Small intestine (tissue), 7 donors: ENCODE results near the gene CPT2. TPM values are rescaled to one million over a fixed set of nuclear protein-coding genes. Genes with fewer than 3 reads are reported as not detected.
A peak's percentile ranks its signal among the peaks of the same experiment; 100 is the strongest.
"Not testable (repeated sequence)": the region's sequence is repeated elsewhere in the genome, so short reads cannot be mapped to it uniquely, and the experiment has no call there.

ENCODE experiments used
- DNase-seq, 2 donors: peaks; one replicate each; pipeline versions ENCODE4 v3.0.0 to v3.0.0-alpha.2; 2013
- FAIRE-seq: peaks from 2 replicates; lab custom pipeline; 2012; peaks lifted over from hg19 to GRCh38; lab: Jason Lieb, UNC
- H3K27ac ChIP-seq, 3 donors: one replicate each; pipeline ENCODE4 v1.5.1; 2013; ENCODE audit warnings: low read length in 2 of 3, mild to moderate bottlenecking in 2 of 3, control low read depth in 1 of 3, inconsistent platforms in 1 of 3, low read depth in 1 of 3, moderate library complexity in 1 of 3
- H3K27me3 ChIP-seq, 3 donors: one replicate each; pipeline ENCODE4 v1.6.1; 2013; ENCODE audit warnings: low read length in 3 of 3, inconsistent platforms in 1 of 3; ENCODE audit not compliant: control insufficient read depth in 3 of 3, insufficient read depth in 3 of 3
- H3K36me3 ChIP-seq, 3 donors: one replicate each; pipeline ENCODE4 v1.6.1; 2013; ENCODE audit warnings: low read length in 3 of 3, inconsistent platforms in 1 of 3, low read depth in 1 of 3, mild to moderate bottlenecking in 1 of 3, moderate library complexity in 1 of 3; ENCODE audit not compliant: control insufficient read depth in 3 of 3, insufficient read depth in 2 of 3
- H3K4me1 ChIP-seq, 3 donors: one replicate each; pipeline ENCODE4 v1.6.1; 2013; ENCODE audit warnings: low read length in 2 of 3, inconsistent platforms in 1 of 3, low read depth in 1 of 3, mild to moderate bottlenecking in 1 of 3, moderate library complexity in 1 of 3; ENCODE audit not compliant: control insufficient read depth in 3 of 3, insufficient read depth in 2 of 3
- H3K4me3 ChIP-seq, 3 donors: one replicate each; pipeline ENCODE4 v1.5.1; 2013; ENCODE audit warnings: low read length in 3 of 3, control low read depth in 1 of 3, inconsistent platforms in 1 of 3, low read depth in 1 of 3, mild to moderate bottlenecking in 1 of 3, moderate library complexity in 1 of 3
- H3K9me3 ChIP-seq, 2 donors: one replicate each; pipeline ENCODE4 v1.6.1; 2013; ENCODE audit warnings: low read depth in 1 of 2, low read length in 1 of 2; ENCODE audit not compliant: control insufficient read depth in 2 of 2, insufficient read depth in 1 of 2
- WGBS, 3 donors: extraction: QIAGEN DNeasy Blood & Tissue Kit; methylation state at CpG; one replicate each; pipeline ENCODE4 v1.1.7; 2013; 5-methylcytosine and 5-hydroxymethylcytosine counted together
- polyA plus RNA-seq, 4 donors: library from polyadenylated mRNA; stranded (reverse) in 3 of 4; unstranded in 1 of 4; fragments of 200-250 nt in 3 of 4; fragments of 120-200 nt in 1 of 4; gene quantifications; one replicate each; pipeline versions ENCODE4 v1.2.1 to v1.2.3, GENCODE V29; 2013
- donor health status: healthy with polysubstance abuse.
- donor health status: control.
- donor health status: control.
- donor health status: Bipolar disorder and iron deficiency.
- donor health status: healthy.

CPT2 gene
- polyA plus RNA-seq, 4 donors: 28.1 to 37.4 (median 35.3) TPM

DNA sequence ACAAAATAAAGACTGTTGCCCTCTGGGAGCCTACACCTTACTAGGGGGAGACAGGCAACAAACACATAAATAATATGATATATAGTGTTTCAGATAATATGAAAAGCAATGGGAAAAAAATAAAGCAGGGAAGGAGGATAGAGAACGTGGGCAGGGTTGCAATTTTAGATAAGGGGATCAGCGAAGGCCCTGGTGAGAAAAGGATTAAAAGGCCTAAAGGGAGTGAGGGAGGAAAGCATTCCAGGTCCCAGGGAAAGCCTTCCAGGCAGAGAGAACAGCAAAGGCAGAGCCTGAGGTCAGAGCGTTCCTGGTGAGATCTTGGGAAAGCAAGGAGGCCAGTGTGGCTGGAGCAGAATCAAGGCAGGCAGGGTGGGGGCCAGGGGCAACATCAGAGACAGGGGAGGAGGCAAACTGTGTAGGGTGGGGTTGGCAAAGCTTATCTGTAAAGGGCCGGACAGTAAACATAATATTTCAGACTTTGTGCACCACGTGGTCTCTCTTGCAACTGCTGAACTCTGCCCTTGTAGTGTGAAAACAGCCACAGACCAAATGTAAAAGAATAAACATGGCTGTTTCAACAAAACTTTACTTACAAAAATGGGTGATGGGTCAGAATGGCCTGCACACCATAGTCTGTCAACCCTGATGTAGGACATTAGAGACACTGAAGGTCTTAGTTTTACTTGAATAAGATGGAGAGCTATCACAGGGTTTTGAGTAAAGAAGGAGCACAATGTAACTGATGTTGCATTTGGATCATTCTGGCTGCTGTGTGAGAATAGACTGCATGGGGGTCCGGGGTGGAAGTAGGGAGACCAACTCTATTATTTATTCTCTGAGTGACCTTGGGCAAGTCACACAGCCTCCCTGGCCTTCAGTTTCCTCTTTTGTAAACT is 13.3 kb upstream of the CPT2 start:
- Histone ChIP-seq H3K36me3 (no peaks in the 10 kb centered on the region), H3K4me3 (no peak overlapping the region), H3K27ac (peak overlapping the region; percentile 42 to 84 (median 77)), H3K4me1 (peaks cover 0 to 49% (median 5%) of the 10 kb centered on the region in 3 donors), H3K9me3 (peaks cover 0 to 4% of the 10 kb centered on the region in 2 donors), H3K27me3 (no peaks in the 10 kb centered on the region)
- no peak for FAIRE-seq
- WGBS, 3 donors: 13 to 44% (median 29%) methylated on average over 6 of the region's 6 CpGs
- DNase-seq: peak; percentile 91 to 96

- not testable (repeated sequence) for FAIRE-seq, H3K9me3 ChIP-seq, H3K27me3 ChIP-seq, H3K4me3 ChIP-seq, H3K36me3 ChIP-seq, DNase-seq, H3K27ac ChIP-seq
- peaks cover 0 to 42% (median 5%) of the 10 kb centered on the region in 3 donors for H3K4me1 ChIP-seq
- WGBS, 3 donors: 60 to 87% (median 75%) methylated on average over 2 of the region's 2 CpGs
Measured at GRCh38 chr1:53185955-53186297, 10.7 kb upstream of the CPT2 start.

DNA sequence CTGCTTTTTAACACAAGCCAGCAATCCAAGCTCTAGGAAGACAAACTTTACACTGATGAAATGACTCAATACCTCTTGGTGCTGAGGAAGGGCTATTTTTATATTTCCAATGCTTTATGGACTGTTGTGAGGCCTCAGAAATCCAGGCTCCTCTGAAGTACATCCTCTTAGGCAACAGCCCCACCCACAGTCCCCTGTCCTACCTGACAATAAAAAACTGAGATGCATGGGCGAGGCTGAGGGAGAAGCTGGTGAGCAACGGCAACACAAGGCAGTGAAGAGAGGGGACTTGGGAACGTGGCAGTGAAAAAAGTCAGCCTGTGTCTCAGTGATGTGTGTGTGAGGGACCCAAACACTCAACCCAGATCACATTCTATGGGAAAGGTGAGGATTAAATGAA is 10.1 kb upstream of the CPT2 start:
- DNase-seq (peak in 1 of 2 donors; percentile 40), FAIRE-seq (no peak)
- WGBS, 3 donors: 38 to 65% (median 55%) methylated on average over 3 of the region's 3 CpGs
- Histone ChIP-seq H3K9me3 (peaks cover 0 to 4% of the 10 kb centered on the region in 2 donors), H3K4me3 (no peak overlapping the region), H3K27ac (no peak overlapping the region), H3K4me1 (peaks cover 0 to 38% (median 5%) of the 10 kb centered on the region in 3 donors), H3K36me3 (no peaks in the 10 kb centered on the region), H3K27me3 (peaks cover 0 to 3% (median 0%) of the 10 kb centered on the region in 3 donors)

GRCh38 chr1:53187401-53187800 is 9.2 kb upstream of the CPT2 start:
- no peak overlapping the region for H3K4me3 ChIP-seq
- FAIRE-seq: no peak
- peaks cover 0 to 3% (median 0%) of the 10 kb centered on the region in 3 donors for H3K27me3 ChIP-seq
- H3K27ac ChIP-seq: no peak overlapping the region
- 93 to 95% (median 94%) methylated on average over 1 of the region's 1 CpG for WGBS, 3 donors
- H3K36me3 ChIP-seq: no peaks in the 10 kb centered on the region
- no peak for DNase-seq
- peaks cover 0 to 30% (median 5%) of the 10 kb centered on the region in 3 donors for H3K4me1 ChIP-seq
- H3K9me3 ChIP-seq: peaks cover 0 to 4% of the 10 kb centered on the region in 2 donors

- Histone ChIP-seq H3K4me3 (no peak overlapping the region), H3K4me1 (peaks cover 0 to 23% (median 2%) of the 10 kb centered on the region in 3 donors), H3K36me3 (no peaks in the 10 kb centered on the region), H3K9me3 (peaks cover 0 to 4% of the 10 kb centered on the region in 2 donors), H3K27me3 (peaks cover 0 to 3% (median 0%) of the 10 kb centered on the region in 3 donors), H3K27ac (no peak overlapping the region)
- 83 to 90% (median 89%) methylated on average over 4 of the region's 4 CpGs for WGBS, 3 donors
- no peak for DNase-seq
- no peak for FAIRE-seq
Measured at GRCh38 chr1:53188099-53188498, 8.5 kb upstream of the CPT2 start.

DNA sequence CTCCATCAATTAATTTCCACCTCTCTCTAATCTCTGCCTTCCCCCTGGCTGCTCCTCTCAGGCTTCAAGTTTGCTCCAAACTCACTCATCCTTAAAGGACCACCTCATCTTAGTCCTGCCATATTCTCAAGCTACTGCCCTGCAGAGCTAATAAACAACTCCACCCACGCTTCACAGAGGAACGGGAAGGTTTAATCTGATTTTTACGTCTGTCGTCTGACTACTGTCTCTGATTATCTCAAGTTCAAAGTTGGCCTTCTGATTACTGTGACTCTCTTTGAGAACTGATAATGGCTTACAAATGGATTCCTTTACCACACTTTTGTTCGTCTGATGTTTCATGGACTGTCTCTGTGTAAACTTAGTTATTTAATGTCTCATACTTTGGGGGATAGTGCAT is 7.6 kb upstream of the CPT2 start:
- H3K36me3 ChIP-seq: no peaks in the 10 kb centered on the region
- no peak overlapping the region for H3K27ac ChIP-seq
- FAIRE-seq: no peak
- peaks cover 0 to 3% (median 0%) of the 10 kb centered on the region in 3 donors for H3K27me3 ChIP-seq
- DNase-seq: peak in 1 of 2 donors; percentile 6
- 21 to 44% (median 30%) methylated on average over 5 of the region's 5 CpGs for WGBS, 3 donors
- peaks cover 0 to 4% of the 10 kb centered on the region in 2 donors for H3K9me3 ChIP-seq
- no peak overlapping the region for H3K4me3 ChIP-seq
- H3K4me1 ChIP-seq: peaks cover 0 to 14% (median 2%) of the 10 kb centered on the region in 3 donors

- Histone ChIP-seq H3K4me1 (peaks cover 0 to 4% (median 0%) of the 10 kb centered on the region in 3 donors), H3K4me3 (no peak overlapping the region), H3K27ac (no peak overlapping the region), H3K36me3 (no peaks in the 10 kb centered on the region), H3K27me3 (peaks cover 0 to 3% (median 0%) of the 10 kb centered on the region in 3 donors), H3K9me3 (peaks cover 0 to 4% of the 10 kb centered on the region in 2 donors)
- WGBS, 3 donors: 25 to 62% (median 34%) methylated on average over 10 of the region's 10 CpGs
- no peak for DNase-seq
- no peak for FAIRE-seq
Measured at GRCh38 chr1:53190210-53190611, 6.4 kb upstream of the CPT2 start.

DNA sequence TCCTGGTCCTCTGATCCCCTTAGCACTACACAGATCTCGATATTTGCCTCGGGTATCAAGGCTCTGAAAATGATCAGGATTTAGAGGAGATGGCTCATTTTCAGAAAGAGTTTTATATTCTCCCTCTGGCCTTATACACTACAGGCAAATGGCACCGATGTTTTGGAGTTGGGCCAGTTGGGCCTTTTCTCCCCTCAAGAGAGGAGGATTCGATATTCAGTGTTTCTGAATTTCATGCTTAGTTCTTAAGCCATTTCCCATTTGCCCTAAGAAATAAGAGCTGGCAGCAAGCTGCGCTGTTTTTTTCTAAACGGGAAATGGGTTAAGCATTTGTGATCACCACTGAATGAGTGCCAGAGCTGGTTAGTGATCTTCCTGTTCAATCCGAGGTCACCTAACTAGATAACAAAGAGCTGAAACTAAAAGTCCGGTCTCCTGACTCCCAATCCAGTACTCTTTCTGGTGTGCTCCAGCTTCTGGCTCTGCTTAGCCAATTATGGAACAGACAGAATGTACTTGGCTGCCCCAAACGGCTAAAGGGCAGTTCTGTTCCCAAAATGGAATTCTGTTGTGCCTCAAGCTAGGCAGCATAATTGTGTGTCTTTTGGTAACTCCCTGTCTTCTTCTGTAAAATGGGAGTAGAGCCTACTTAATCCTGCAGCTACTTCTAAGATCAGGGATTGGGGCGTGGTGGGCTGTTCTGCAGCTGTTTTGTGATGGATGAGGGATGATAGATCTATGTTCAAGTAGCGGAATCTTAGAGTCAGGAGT is 1.2 kb upstream of the CPT2 start:
- DNase-seq (no peak), FAIRE-seq (no peak)
- Histone ChIP-seq H3K4me3 (no peak overlapping the region), H3K4me1 (peaks cover 3 to 26% (median 10%) of the 10 kb centered on the region in 3 donors), H3K36me3 (peaks cover 0 to 2% (median 0%) of the 10 kb centered on the region in 3 donors), H3K9me3 (no peaks in the 10 kb centered on the region), H3K27ac (peak overlapping the region in 1 of 3 donors; percentile 22), H3K27me3 (peaks cover 0 to 3% (median 0%) of the 10 kb centered on the region in 3 donors)
- 77 to 80% (median 78%) methylated on average over 11 of the region's 11 CpGs for WGBS, 3 donors
